GM23338 (cell line): Measurements from ENCODE around the gene ANGPTL2. TPM values are rescaled to one million over a fixed set of nuclear protein-coding genes. Genes with fewer than 3 reads are reported as not detected.

Experiments
- ATAC-seq: fragments of 200-7000 bp; cut with Tn5 transposase; 3 replicates; pipeline ENCODE4 v1.9.1; 2020
- DNase-seq: peaks from one replicate; pipeline ENCODE4 v3.0.0-alpha.2; 2015; ENCODE audit warnings: low spot score
- H2AFZ ChIP-seq: fragments of 200-600 bp; sonication (generic); 2 replicates; pipeline ENCODE4 v1.8.0; 2016; ENCODE audit warnings: antibody characterized with exemption, mild to moderate bottlenecking, moderate library complexity
- H3F3A ChIP-seq: fragments of 200-600 bp; sonication (generic); replicated peaks from 2 replicates; pipeline ENCODE4 v1.8.0; 2017; ENCODE audit warnings: antibody characterized with exemption, mixed run types, low read depth
- H3K27ac ChIP-seq: fragments of 200-600 bp; sonication (generic); 2 replicates; pipeline ENCODE4 v1.6.1; 2016; ENCODE audit warnings: low read depth
- H3K27me3 ChIP-seq: fragments of 200-600 bp; sonication (generic); 2 replicates; pipeline ENCODE4 v1.8.0; 2016; ENCODE audit warnings: mild to moderate bottlenecking, mixed run types, moderate library complexity; ENCODE audit not compliant: insufficient read depth
- H3K36me3 ChIP-seq: fragments of 200-600 bp; sonication (generic); 2 replicates; pipeline ENCODE4 v1.8.0; 2016; ENCODE audit warnings: mild to moderate bottlenecking; ENCODE audit not compliant: insufficient read depth
- H3K4me1 ChIP-seq: fragments of 200-600 bp; sonication (generic); 2 replicates; pipeline ENCODE4 v1.8.0; 2016; ENCODE audit warnings: mild to moderate bottlenecking, moderate library complexity; ENCODE audit not compliant: insufficient read depth
- H3K4me2 ChIP-seq: fragments of 200-600 bp; sonication (generic); 2 replicates; pipeline ENCODE4 v1.7.1; 2017; ENCODE audit warnings: mixed run types
- H3K4me3 ChIP-seq: fragments of 200-600 bp; sonication (generic); 2 replicates; pipeline ENCODE4 v1.6.1; 2016; ENCODE audit warnings: mixed run types
- H3K79me2 ChIP-seq: fragments of 200-600 bp; sonication (generic); replicated peaks from 2 replicates; pipeline ENCODE4 v1.8.0; 2017; ENCODE audit warnings: mild to moderate bottlenecking; ENCODE audit not compliant: insufficient read depth
- H3K9me2 ChIP-seq: fragments of 200-600 bp; sonication (generic); 2 replicates; pipeline ENCODE4 v1.8.0; 2017; ENCODE audit not compliant: insufficient read depth
- H4K20me1 ChIP-seq: fragments of 200-600 bp; sonication (generic); replicated peaks from 2 replicates; pipeline ENCODE4 v1.8.0; 2017; ENCODE audit warnings: mild to moderate bottlenecking; ENCODE audit not compliant: insufficient read depth
- H3K27ac Mint-ChIP-seq: 2 replicates; pipeline ENCODE4 v1.8.0; 2020; ENCODE audit warnings: inconsistent platforms, mild to moderate bottlenecking, moderate library complexity, mixed read lengths
- H3K27me3 Mint-ChIP-seq: 3 replicates; pipeline ENCODE4 v1.8.0; 2022; ENCODE audit warnings: low read depth, mild to moderate bottlenecking, moderate library complexity, mixed read lengths, inconsistent platforms; ENCODE audit not compliant: insufficient read depth, poor library complexity
- H3K36me3 Mint-ChIP-seq: 3 replicates; pipeline ENCODE4 v1.8.0; 2021; ENCODE audit warnings: low read depth, mild to moderate bottlenecking, inconsistent platforms, moderate library complexity, mixed read lengths
- H3K4me1 Mint-ChIP-seq: 3 replicates; pipeline ENCODE4 v1.8.0; 2020; ENCODE audit warnings: mild to moderate bottlenecking, inconsistent platforms, mixed read lengths
- H3K4me3 Mint-ChIP-seq: 3 replicates; pipeline ENCODE4 v1.8.0; 2021; ENCODE audit warnings: moderate library complexity, mild to moderate bottlenecking, inconsistent platforms, mixed read lengths
- H3K9me3 Mint-ChIP-seq: 3 replicates; pipeline ENCODE4 v1.8.0; 2020; ENCODE audit warnings: moderate library complexity, mild to moderate bottlenecking, inconsistent platforms, mixed read lengths
- ETS1 ChIP-seq: IDR thresholded peaks from 2 replicates; pipeline ENCODE4 v1.6.1; 2016; ENCODE audit warnings: antibody characterized with exemption
- EZH2 ChIP-seq: fragments of 200-600 bp; sonication (generic); IDR thresholded peaks from one replicate; pipeline ENCODE4 v1.8.0; 2017; ENCODE audit warnings: antibody characterized with exemption, mild to moderate bottlenecking, low read depth; ENCODE audit not compliant: unreplicated experiment
- JUNB ChIP-seq: IDR thresholded peaks from one replicate; pipeline ENCODE4 v1.6.1; 2016; ENCODE audit warnings: antibody characterized with exemption; ENCODE audit not compliant: unreplicated experiment
- STAT1 ChIP-seq: IDR thresholded peaks from one replicate; pipeline ENCODE4 v1.6.1; 2016; ENCODE audit warnings: antibody characterized with exemption; ENCODE audit not compliant: unreplicated experiment
- ZNF114 ChIP-seq: fragments of 250-450 bp; sonication (Bioruptor Pico); IDR thresholded peaks from 2 replicates; pipeline ENCODE4 v1.5.0; 2020; ENCODE audit warnings: mild to moderate bottlenecking, moderate library complexity
- ZNF331 ChIP-seq: fragments of 250-450 bp; sonication (Bioruptor Pico); IDR thresholded peaks from 2 replicates; pipeline ENCODE4 v1.5.0; 2020; ENCODE audit warnings: low read depth, mild to moderate bottlenecking, moderate library complexity
- polyA plus RNA-seq: library from polyadenylated mRNA; unstranded; fragments of >200 nt; fragmentation: Nextera tagmentation; extraction: Ambion mirVana; gene quantifications from 2 replicates; pipeline ENCODE4 v1.2.1, GENCODE V29; 2016
- total RNA-seq: library from RNA; depleted of rRNA; stranded (reverse); fragments of >200 nt; shearing (Covaris generic); gene quantifications from 2 replicates; pipeline ENCODE4 v1.2.3, GENCODE V29; 2014
- TF ChIP-seq, protein P1 (sequence below): fragments of 250-450 bp; sonication (Bioruptor Pico); IDR thresholded peaks from 2 replicates; pipeline ENCODE4 v1.5.0; 2020; ENCODE audit warnings: mild to moderate bottlenecking, moderate library complexity
- TF ChIP-seq, protein P2 (sequence below), 2 experiments: fragments of 200-600 bp in 1 of 2; sonication (generic) in 1 of 2; conservative IDR thresholded peaks; 2 replicates each; pipeline versions ENCODE4 v1.5.1 to v1.6.1; 2016 to 2017; ENCODE audit warnings: antibody characterized with exemption in 2 of 2, low read depth in 2 of 2, mild to moderate bottlenecking in 2 of 2, moderate library complexity in 1 of 2
- TF ChIP-seq, protein P3 (sequence below): IDR thresholded peaks from one replicate; pipeline ENCODE4 v1.6.1; 2018; ENCODE audit warnings: antibody characterized with exemption; ENCODE audit not compliant: unreplicated experiment

Gene ANGPTL2
- total and polyA plus RNA-seq, 2 experiments from 2014 or later, result 2.9 to 5.2 TPM

- TF ChIP-seq, protein P1, sequence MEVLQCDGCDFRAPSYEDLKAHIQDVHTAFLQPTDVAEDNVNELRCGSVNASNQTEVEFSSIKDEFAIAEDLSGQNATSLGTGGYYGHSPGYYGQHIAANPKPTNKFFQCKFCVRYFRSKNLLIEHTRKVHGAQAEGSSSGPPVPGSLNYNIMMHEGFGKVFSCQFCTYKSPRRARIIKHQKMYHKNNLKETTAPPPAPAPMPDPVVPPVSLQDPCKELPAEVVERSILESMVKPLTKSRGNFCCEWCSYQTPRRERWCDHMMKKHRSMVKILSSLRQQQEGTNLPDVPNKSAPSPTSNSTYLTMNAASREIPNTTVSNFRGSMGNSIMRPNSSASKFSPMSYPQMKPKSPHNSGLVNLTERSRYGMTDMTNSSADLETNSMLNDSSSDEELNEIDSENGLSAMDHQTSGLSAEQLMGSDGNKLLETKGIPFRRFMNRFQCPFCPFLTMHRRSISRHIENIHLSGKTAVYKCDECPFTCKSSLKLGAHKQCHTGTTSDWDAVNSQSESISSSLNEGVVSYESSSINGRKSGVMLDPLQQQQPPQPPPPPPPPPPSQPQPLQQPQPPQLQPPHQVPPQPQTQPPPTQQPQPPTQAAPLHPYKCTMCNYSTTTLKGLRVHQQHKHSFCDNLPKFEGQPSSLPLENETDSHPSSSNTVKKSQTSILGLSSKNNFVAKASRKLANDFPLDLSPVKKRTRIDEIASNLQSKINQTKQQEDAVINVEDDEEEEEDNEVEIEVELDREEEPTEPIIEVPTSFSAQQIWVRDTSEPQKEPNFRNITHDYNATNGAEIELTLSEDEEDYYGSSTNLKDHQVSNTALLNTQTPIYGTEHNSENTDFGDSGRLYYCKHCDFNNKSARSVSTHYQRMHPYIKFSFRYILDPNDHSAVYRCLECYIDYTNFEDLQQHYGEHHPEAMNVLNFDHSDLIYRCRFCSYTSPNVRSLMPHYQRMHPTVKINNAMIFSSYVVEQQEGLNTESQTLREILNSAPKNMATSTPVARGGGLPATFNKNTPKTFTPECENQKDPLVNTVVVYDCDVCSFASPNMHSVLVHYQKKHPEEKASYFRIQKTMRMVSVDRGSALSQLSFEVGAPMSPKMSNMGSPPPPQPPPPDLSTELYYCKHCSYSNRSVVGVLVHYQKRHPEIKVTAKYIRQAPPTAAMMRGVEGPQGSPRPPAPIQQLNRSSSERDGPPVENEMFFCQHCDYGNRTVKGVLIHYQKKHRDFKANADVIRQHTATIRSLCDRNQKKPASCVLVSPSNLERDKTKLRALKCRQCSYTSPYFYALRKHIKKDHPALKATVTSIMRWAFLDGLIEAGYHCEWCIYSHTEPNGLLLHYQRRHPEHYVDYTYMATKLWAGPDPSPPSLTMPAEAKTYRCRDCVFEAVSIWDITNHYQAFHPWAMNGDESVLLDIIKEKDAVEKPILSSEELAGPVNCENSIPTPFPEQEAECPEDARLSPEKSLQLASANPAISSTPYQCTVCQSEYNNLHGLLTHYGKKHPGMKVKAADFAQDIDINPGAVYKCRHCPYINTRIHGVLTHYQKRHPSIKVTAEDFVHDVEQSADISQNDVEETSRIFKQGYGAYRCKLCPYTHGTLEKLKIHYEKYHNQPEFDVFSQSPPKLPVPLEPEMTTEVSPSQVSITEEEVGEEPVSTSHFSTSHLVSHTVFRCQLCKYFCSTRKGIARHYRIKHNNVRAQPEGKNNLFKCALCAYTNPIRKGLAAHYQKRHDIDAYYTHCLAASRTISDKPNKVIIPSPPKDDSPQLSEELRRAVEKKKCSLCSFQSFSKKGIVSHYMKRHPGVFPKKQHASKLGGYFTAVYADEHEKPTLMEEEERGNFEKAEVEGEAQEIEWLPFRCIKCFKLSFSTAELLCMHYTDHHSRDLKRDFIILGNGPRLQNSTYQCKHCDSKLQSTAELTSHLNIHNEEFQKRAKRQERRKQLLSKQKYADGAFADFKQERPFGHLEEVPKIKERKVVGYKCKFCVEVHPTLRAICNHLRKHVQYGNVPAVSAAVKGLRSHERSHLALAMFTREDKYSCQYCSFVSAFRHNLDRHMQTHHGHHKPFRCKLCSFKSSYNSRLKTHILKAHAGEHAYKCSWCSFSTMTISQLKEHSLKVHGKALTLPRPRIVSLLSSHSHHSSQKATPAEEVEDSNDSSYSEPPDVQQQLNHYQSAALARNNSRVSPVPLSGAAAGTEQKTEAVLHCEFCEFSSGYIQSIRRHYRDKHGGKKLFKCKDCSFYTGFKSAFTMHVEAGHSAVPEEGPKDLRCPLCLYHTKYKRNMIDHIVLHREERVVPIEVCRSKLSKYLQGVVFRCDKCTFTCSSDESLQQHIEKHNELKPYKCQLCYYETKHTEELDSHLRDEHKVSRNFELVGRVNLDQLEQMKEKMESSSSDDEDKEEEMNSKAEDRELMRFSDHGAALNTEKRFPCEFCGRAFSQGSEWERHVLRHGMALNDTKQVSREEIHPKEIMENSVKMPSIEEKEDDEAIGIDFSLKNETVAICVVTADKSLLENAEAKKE (CRISPR knock-in tag), result no peak
Measured at GRCh38 chr9:127132375-127132774, 9.9 kb upstream of the ANGPTL2 start (continued).

DNA sequence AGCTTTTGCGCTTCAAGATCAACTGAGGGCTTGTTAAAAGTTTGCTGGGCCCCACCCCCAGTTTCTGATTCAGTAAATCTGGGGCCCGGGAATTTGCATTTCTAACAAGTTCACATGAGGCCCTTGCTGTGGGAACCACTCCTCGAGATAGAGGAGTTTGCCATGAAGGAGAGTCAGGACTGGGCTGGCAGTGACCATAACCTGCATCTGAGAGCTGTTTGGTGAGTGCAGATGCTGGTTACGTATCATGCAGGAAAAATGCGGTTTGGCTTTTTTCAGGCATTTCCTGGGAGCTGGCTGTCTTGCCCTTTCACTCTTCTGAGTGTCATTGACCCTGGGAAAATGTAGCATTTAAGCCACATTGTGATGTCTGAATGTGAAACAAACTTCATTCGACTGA lies 9.4 kb upstream of the ANGPTL2 start:
- DNase-seq (peak; percentile 17), ATAC-seq (no peak)
- H3K79me2 ChIP-seq, result no peaks in the 10 kb centered on the region
- Mint-ChIP-seq H3K27me3 (peaks cover 10% of the 10 kb centered on the region), H3K4me1 (peaks cover 45% of the 10 kb centered on the region), H3K9me3 (no peaks in the 10 kb centered on the region; the same call in 2 of the 3 replicates), H3K27ac (no peak overlapping the region), H3K36me3 (no peaks in the 10 kb centered on the region), H3K4me3 (no peak overlapping the region)
- no peaks in the 10 kb centered on the region for H3K9me2 ChIP-seq
- H3K4me1 ChIP-seq, result peaks cover 29% of the 10 kb centered on the region
- H3K4me3 ChIP-seq, result no peak overlapping the region
- no peaks in the 10 kb centered on the region for H3F3A ChIP-seq
- H3K27ac ChIP-seq, result no peak overlapping the region
- H3K36me3 ChIP-seq, result no peaks in the 10 kb centered on the region
- H2AFZ ChIP-seq, result no peak overlapping the region
- H4K20me1 ChIP-seq, result peaks cover 4% of the 10 kb centered on the region
- no peaks in the 10 kb centered on the region for H3K27me3 ChIP-seq
- no peak overlapping the region for H3K4me2 ChIP-seq
- TF ChIP-seq JUNB (no peak), ETS1 (no peak), STAT1 (no peak), ZNF331 (CRISPR knock-in tag) (no peak), ZNF114 (CRISPR knock-in tag) (no peak), EZH2 (no peak)
- TF ChIP-seq, protein P2, sequence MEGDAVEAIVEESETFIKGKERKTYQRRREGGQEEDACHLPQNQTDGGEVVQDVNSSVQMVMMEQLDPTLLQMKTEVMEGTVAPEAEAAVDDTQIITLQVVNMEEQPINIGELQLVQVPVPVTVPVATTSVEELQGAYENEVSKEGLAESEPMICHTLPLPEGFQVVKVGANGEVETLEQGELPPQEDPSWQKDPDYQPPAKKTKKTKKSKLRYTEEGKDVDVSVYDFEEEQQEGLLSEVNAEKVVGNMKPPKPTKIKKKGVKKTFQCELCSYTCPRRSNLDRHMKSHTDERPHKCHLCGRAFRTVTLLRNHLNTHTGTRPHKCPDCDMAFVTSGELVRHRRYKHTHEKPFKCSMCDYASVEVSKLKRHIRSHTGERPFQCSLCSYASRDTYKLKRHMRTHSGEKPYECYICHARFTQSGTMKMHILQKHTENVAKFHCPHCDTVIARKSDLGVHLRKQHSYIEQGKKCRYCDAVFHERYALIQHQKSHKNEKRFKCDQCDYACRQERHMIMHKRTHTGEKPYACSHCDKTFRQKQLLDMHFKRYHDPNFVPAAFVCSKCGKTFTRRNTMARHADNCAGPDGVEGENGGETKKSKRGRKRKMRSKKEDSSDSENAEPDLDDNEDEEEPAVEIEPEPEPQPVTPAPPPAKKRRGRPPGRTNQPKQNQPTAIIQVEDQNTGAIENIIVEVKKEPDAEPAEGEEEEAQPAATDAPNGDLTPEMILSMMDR (conservative IDR thresholded peaks at IDR 0.05; ENCODE audit: low read depth in 2 of 2), result no peak
- TF ChIP-seq, protein P3, sequence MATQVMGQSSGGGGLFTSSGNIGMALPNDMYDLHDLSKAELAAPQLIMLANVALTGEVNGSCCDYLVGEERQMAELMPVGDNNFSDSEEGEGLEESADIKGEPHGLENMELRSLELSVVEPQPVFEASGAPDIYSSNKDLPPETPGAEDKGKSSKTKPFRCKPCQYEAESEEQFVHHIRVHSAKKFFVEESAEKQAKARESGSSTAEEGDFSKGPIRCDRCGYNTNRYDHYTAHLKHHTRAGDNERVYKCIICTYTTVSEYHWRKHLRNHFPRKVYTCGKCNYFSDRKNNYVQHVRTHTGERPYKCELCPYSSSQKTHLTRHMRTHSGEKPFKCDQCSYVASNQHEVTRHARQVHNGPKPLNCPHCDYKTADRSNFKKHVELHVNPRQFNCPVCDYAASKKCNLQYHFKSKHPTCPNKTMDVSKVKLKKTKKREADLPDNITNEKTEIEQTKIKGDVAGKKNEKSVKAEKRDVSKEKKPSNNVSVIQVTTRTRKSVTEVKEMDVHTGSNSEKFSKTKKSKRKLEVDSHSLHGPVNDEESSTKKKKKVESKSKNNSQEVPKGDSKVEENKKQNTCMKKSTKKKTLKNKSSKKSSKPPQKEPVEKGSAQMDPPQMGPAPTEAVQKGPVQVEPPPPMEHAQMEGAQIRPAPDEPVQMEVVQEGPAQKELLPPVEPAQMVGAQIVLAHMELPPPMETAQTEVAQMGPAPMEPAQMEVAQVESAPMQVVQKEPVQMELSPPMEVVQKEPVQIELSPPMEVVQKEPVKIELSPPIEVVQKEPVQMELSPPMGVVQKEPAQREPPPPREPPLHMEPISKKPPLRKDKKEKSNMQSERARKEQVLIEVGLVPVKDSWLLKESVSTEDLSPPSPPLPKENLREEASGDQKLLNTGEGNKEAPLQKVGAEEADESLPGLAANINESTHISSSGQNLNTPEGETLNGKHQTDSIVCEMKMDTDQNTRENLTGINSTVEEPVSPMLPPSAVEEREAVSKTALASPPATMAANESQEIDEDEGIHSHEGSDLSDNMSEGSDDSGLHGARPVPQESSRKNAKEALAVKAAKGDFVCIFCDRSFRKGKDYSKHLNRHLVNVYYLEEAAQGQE, result no peak
